ENCODE results near the gene USP17L5. TPM values are rescaled to one million over a fixed set of nuclear protein-coding genes. Genes with fewer than 3 reads are reported as not detected.
"Not testable (repeated sequence)": the region's sequence is repeated elsewhere in the genome, so short reads cannot be mapped to it uniquely, and the experiment has no call there.

Gene USP17L5
- not detected for total RNA-seq

- H3K4me1 ChIP-seq (replicated peaks in 1 of 2); in situ Hi-C loops (cut with MboI; ENCODE audit: low pct_unique_long_range_greater_than_20kb in 2 of 9, low sequenced_read_pairs in 9 of 9, unreplicated experiment in 9 of 9); H3K4me3 ChIP-seq; H3K27ac ChIP-seq; ATAC-seq (replicated peaks in 6 of 8): not testable (repeated sequence)
- no CpG with 5 or more reads among the region's 15 CpGs for WGBS, 10 experiments
These were observed at the start of gene USP17L5 for GRCh38 chr4:9339103-9339502. TSS of gene USP17L5 (plus strand) at chr4:9339403. CDS start at chr4:9339403, 0 bp downstream.

GRCh38 chr4:9324191-9324590, 15.0 kb upstream of the USP17L5 start:
- H3K27ac ChIP-seq; in situ Hi-C loops (cut with MboI; ENCODE audit: low pct_unique_long_range_greater_than_20kb in 2 of 9, low sequenced_read_pairs in 9 of 9, unreplicated experiment in 9 of 9); H3K4me3 ChIP-seq; H3K4me1 ChIP-seq (replicated peaks in 1 of 2); ATAC-seq (replicated peaks in 6 of 8): not testable (repeated sequence)
- 60% methylated on average over 1 of the region's 13 CpGs; no CpG with 5 or more reads in 9 of the 10 experiments for WGBS, 10 experiments

GRCh38 chr4:9324865-9325264, 14.3 kb upstream of the USP17L5 start, which contains the start of gene USP17L24:
TSS of gene USP17L24 (plus strand) at chr4:9325165. CDS start at chr4:9325165, 0 bp downstream.
- H3K4me1 ChIP-seq (replicated peaks in 1 of 2); in situ Hi-C loops (cut with MboI; ENCODE audit: low pct_unique_long_range_greater_than_20kb in 2 of 9, low sequenced_read_pairs in 9 of 9, unreplicated experiment in 9 of 9); H3K4me3 ChIP-seq; H3K27ac ChIP-seq; ATAC-seq (replicated peaks in 6 of 8): not testable (repeated sequence)
- no CpG with 5 or more reads among the region's 15 CpGs for WGBS, 10 experiments

- in situ Hi-C loops (cut with MboI; ENCODE audit: low pct_unique_long_range_greater_than_20kb in 2 of 9, low sequenced_read_pairs in 9 of 9, unreplicated experiment in 9 of 9); H3K27ac ChIP-seq; ATAC-seq (replicated peaks in 6 of 8); H3K4me3 ChIP-seq; H3K4me1 ChIP-seq (replicated peaks in 1 of 2): not testable (repeated sequence)
- no CpG with 5 or more reads among the region's 15 CpGs for WGBS, 10 experiments
These were observed 9.6 kb upstream of the USP17L5 start, which contains the start of gene USP17L25 for GRCh38 chr4:9329611-9330010. TSS of gene USP17L25 (plus strand) at chr4:9329911. CDS start at chr4:9329911, 0 bp downstream.

- H3K4me1 ChIP-seq (replicated peaks in 1 of 2); H3K4me3 ChIP-seq; H3K27ac ChIP-seq; ATAC-seq (replicated peaks in 6 of 8); in situ Hi-C loops (cut with MboI; ENCODE audit: low pct_unique_long_range_greater_than_20kb in 2 of 9, low sequenced_read_pairs in 9 of 9, unreplicated experiment in 9 of 9): not testable (repeated sequence)
- no CpG with 5 or more reads among the region's 15 CpGs for WGBS, 10 experiments
These were observed 4.8 kb upstream of the USP17L5 start, which contains the start of gene USP17L26 for GRCh38 chr4:9334358-9334757. TSS of gene USP17L26 (plus strand) at chr4:9334658. CDS start at chr4:9334658, 0 bp downstream.

- H3K4me3 ChIP-seq; H3K27ac ChIP-seq; ATAC-seq (replicated peaks in 6 of 8); H3K4me1 ChIP-seq (replicated peaks in 1 of 2); in situ Hi-C loops (cut with MboI; ENCODE audit: low pct_unique_long_range_greater_than_20kb in 2 of 9, low sequenced_read_pairs in 9 of 9, unreplicated experiment in 9 of 9): not testable (repeated sequence)
- WGBS, 10 experiments = no CpG with 5 or more reads among the region's 15 CpGs
These were observed 4.6 kb downstream of the USP17L5 start, which contains the start of gene USP17L27 for GRCh38 chr4:9343848-9344247. TSS of gene USP17L27 (plus strand) at chr4:9344148. CDS start at chr4:9344148, 0 bp downstream.

GRCh38 chr4:9348593-9348992, 9.4 kb downstream of the USP17L5 start, which contains the start of gene USP17L28:
TSS of gene USP17L28 (plus strand) at chr4:9348893. CDS start at chr4:9348893, 0 bp downstream.
- no CpG with 5 or more reads among the region's 15 CpGs for WGBS, 10 experiments
- ATAC-seq (replicated peaks in 6 of 8); H3K27ac ChIP-seq; in situ Hi-C loops (cut with MboI; ENCODE audit: low pct_unique_long_range_greater_than_20kb in 2 of 9, low sequenced_read_pairs in 9 of 9, unreplicated experiment in 9 of 9); H3K4me3 ChIP-seq; H3K4me1 ChIP-seq (replicated peaks in 1 of 2): not testable (repeated sequence)

GRCh38 chr4:9350866-9351265, 11.7 kb downstream of the USP17L5 start:
- H3K4me3 ChIP-seq; H3K27ac ChIP-seq; ATAC-seq (replicated peaks in 6 of 8); in situ Hi-C loops (cut with MboI; ENCODE audit: low pct_unique_long_range_greater_than_20kb in 2 of 9, low sequenced_read_pairs in 9 of 9, unreplicated experiment in 9 of 9); H3K4me1 ChIP-seq (replicated peaks in 1 of 2): not testable (repeated sequence)
- no CpG with 5 or more reads among the region's 18 CpGs for WGBS, 10 experiments

GRCh38 chr4:9353338-9353737, 14.1 kb downstream of the USP17L5 start, which contains the start of gene USP17L29:
TSS of gene USP17L29 (plus strand) at chr4:9353638. CDS start at chr4:9353638, 0 bp downstream.
- H3K4me3 ChIP-seq; in situ Hi-C loops (cut with MboI; ENCODE audit: low pct_unique_long_range_greater_than_20kb in 2 of 9, low sequenced_read_pairs in 9 of 9, unreplicated experiment in 9 of 9); H3K4me1 ChIP-seq (replicated peaks in 1 of 2); H3K27ac ChIP-seq; ATAC-seq (replicated peaks in 6 of 8): not testable (repeated sequence)
- WGBS, 10 experiments = no CpG with 5 or more reads among the region's 15 CpGs

GRCh38 chr4:9362829-9363228, 23.6 kb downstream of the USP17L5 start, which contains the start of gene USP17L30:
TSS of gene USP17L30 (plus strand) at chr4:9363129. CDS start at chr4:9363129, 0 bp downstream.
- H3K4me1 ChIP-seq (replicated peaks in 1 of 2); in situ Hi-C loops (cut with MboI; ENCODE audit: low pct_unique_long_range_greater_than_20kb in 2 of 9, low sequenced_read_pairs in 9 of 9, unreplicated experiment in 9 of 9); ATAC-seq (replicated peaks in 6 of 8); H3K4me3 ChIP-seq; H3K27ac ChIP-seq: not testable (repeated sequence)
- no CpG with 5 or more reads among the region's 15 CpGs for WGBS, 10 experiments

- in situ Hi-C loops (cut with MboI; ENCODE audit: low pct_unique_long_range_greater_than_20kb in 2 of 9, low sequenced_read_pairs in 9 of 9, unreplicated experiment in 9 of 9); H3K4me1 ChIP-seq (replicated peaks in 1 of 2); ATAC-seq (replicated peaks in 6 of 8); H3K27ac ChIP-seq; H3K4me3 ChIP-seq: not testable (repeated sequence)
- 0 to 71% (median 17%) methylated on average over 1 of the region's 1 CpG; no CpG with 5 or more reads in 7 of the 10 experiments for WGBS, 10 experiments
These were observed 40.7 kb downstream of the USP17L5 start for GRCh38 chr4:9379881-9380280.

- WGBS, 10 experiments = no CpG with 5 or more reads among the region's 36 CpGs
- H3K27ac ChIP-seq; ATAC-seq (replicated peaks in 6 of 8); in situ Hi-C loops (cut with MboI; ENCODE audit: low pct_unique_long_range_greater_than_20kb in 2 of 9, low sequenced_read_pairs in 9 of 9, unreplicated experiment in 9 of 9); H3K4me1 ChIP-seq (replicated peaks in 1 of 2); H3K4me3 ChIP-seq: not testable (repeated sequence)
These were observed 41.9 kb downstream of the USP17L5 start for GRCh38 chr4:9381012-9381534.

GRCh38 chr4:9384126-9384525, 44.9 kb downstream of the USP17L5 start:
- in situ Hi-C loops (cut with MboI; ENCODE audit: low pct_unique_long_range_greater_than_20kb in 2 of 9, low sequenced_read_pairs in 9 of 9, unreplicated experiment in 9 of 9) = no loop called here
- ATAC-seq (replicated peaks in 6 of 8) = no peak
- Histone ChIP-seq H3K27ac (no peak overlapping the region), H3K4me3 (no peak overlapping the region), H3K4me1 (replicated peaks in 1 of 2) (no peaks in the 10 kb centered on the region)
- WGBS, 10 experiments = 0 to 70% (median 27%) methylated on average over 1 of the region's 1 CpG; no CpG with 5 or more reads in 6 of the 10 experiments

GRCh38 chr4:9389001-9389400, 49.8 kb downstream of the USP17L5 start:
- 0 to 73% (median 25%) methylated on average over 1 to 2 of the region's 2 CpGs; no CpG with 5 or more reads in 4 of the 10 experiments for WGBS, 10 experiments
- H3K4me1 ChIP-seq (replicated peaks in 1 of 2); H3K27ac ChIP-seq; ATAC-seq (replicated peaks in 6 of 8); in situ Hi-C loops (cut with MboI; ENCODE audit: low pct_unique_long_range_greater_than_20kb in 2 of 9, low sequenced_read_pairs in 9 of 9, unreplicated experiment in 9 of 9); H3K4me3 ChIP-seq: not testable (repeated sequence)
